ENCODE data around the gene KAT6B.

Gene KAT6B

GRCh38 chr10:74949034-74949832 lies 122.8 kb downstream of the KAT6B start:
- DNase-seq (ENCODE audit: low spot score): no peak

- no peak for DNase-seq (ENCODE audit: low spot score)
These were observed 123.7 kb downstream of the KAT6B start for GRCh38 chr10:74949843-74950765.

GRCh38 chr10:74953214-74953613 lies 126.8 kb downstream of the KAT6B start:
- DNase-seq (ENCODE audit: low spot score): no peak

- no peak for DNase-seq (ENCODE audit: low spot score)
These were observed 129.4 kb downstream of the KAT6B start for GRCh38 chr10:74955796-74956195.

GRCh38 chr10:74956555-74957111 lies 130.2 kb downstream of the KAT6B start:
- DNase-seq (ENCODE audit: low spot score): no peak

- DNase-seq (ENCODE audit: low spot score): peak; percentile 43
These were observed 131.0 kb downstream of the KAT6B start for GRCh38 chr10:74957285-74957961.

- no peak for DNase-seq (ENCODE audit: low spot score)
These were observed 131.9 kb downstream of the KAT6B start for GRCh38 chr10:74958316-74958715.

GRCh38 chr10:74960670-74961069 lies 134.3 kb downstream of the KAT6B start:
- DNase-seq (ENCODE audit: low spot score): no peak

- DNase-seq (ENCODE audit: low spot score): no peak
These were observed 136.1 kb downstream of the KAT6B start for GRCh38 chr10:74962517-74962916.

GRCh38 chr10:74963549-74963948 lies 137.1 kb downstream of the KAT6B start:
- no peak for DNase-seq (ENCODE audit: low spot score)

- no peak for DNase-seq (ENCODE audit: low spot score)
These were observed 141.7 kb downstream of the KAT6B start for GRCh38 chr10:74967911-74968666.

- DNase-seq (ENCODE audit: low spot score): no peak
These were observed 142.3 kb downstream of the KAT6B start for GRCh38 chr10:74968667-74969061.

GRCh38 chr10:74969093-74969492 lies 142.7 kb downstream of the KAT6B start:
- no peak for DNase-seq (ENCODE audit: low spot score)

- DNase-seq (ENCODE audit: low spot score): no peak
These were observed 143.1 kb downstream of the KAT6B start for GRCh38 chr10:74969530-74969929.

- DNase-seq (ENCODE audit: low spot score): no peak
These were observed 147.5 kb downstream of the KAT6B start for GRCh38 chr10:74973741-74974392.

GRCh38 chr10:74975758-74976157 lies 149.4 kb downstream of the KAT6B start:
- no peak for DNase-seq (ENCODE audit: low spot score)

- DNase-seq (ENCODE audit: low spot score): no peak
These were observed 150.2 kb downstream of the KAT6B start for GRCh38 chr10:74976565-74976964.

GRCh38 chr10:74977072-74977471 lies 150.7 kb downstream of the KAT6B start:
- no peak for DNase-seq (ENCODE audit: low spot score)

GRCh38 chr10:74977913-74978847 lies 151.8 kb downstream of the KAT6B start:
- DNase-seq (ENCODE audit: low spot score): no peak

All from SK-N-DZ (cell line).